Posterior cingulate gyrus (tissue), 11 donors: ENCODE data around the gene SCFD2.
"Not testable (repeated sequence)": the region's sequence is repeated elsewhere in the genome, so short reads cannot be mapped to it uniquely, and the experiment has no call there.

Source experiments
- DNase-seq, 10 donors: peaks; one replicate each; pipeline versions ENCODE4 v3.0.0 to v3.0.0-alpha.2; 2020 to 2021; ENCODE audit warnings: mixed read lengths in 3 of 10
- intact Hi-C: fragments of 100-400 bp; cut with DNase I; formaldehyde crosslinking; loops from one replicate; pipeline ENCODE4 v1.15.1; 2023

SCFD2 gene

DNA sequence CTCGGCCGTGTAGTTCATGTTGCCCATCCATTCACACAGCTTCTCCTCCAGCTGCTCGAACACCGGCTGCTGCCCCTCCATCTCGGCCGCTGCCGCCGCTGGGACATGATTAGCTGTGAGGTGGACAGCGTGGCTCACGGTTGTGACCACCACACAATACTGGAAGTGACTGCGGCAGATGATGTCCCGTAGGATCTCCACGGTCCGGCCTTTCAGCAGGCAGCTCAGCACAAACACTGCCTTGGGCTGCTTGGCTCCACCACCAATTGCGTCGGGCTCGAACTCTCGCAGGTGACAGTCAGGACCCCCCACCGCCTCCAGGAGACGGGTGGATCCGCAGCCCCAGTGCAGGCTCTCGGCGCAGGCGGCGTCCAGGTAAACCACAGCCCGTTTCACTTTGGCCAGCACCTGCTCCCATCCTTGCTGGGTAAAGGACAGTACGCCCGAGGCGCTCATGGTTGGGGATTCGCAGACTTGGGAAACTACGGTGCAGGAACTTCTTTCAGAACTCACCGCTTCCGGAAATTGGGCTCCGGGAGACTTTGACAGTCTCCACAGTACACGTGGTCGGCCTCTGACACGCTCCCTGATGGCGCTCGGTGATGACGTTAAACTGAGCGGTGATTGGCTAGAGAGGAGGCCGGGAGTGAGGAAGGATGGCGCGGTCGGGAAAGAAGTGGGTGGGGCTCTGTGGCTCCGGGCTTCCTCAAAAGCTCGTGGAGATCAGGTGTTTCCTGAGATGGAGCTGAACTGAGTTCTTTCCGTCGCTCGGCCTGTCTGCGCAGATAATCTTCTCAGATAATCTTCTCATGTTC is at the start of gene SCFD2:
Gene SCFD2 (minus strand): TSS at position 576 of the 815 bp plus-strand sequence.
- intact Hi-C loops: loop anchor here (1.0 kb wide), 1 partner anchor 12 kb away; the partner anchor contains the start of gene FIP1L1
- DNase-seq: peak; percentile 96 to 100 (median 99)

DNA sequence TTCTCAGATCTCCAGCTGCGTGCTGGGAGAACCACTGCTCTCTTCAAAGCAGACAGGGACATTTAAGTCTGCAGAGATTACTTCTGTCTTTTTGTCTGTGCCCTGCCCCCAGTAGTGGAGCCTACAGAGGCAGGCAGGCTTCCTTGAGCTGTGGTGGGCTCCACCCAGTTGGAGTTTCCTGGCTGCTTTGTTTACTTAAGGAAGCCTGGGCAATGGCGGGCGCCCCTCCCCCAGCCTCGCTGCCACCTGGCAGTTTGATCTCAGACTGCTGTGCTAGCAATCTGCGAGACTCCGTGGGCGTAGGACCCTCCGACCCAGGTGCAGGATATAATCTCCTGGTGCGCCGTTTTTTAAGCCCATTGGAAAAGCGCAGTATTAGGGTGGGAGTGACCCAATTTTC is 43.6 kb upstream of the SCFD2 start:
- DNase-seq, intact Hi-C loops: not testable (repeated sequence)

- intact Hi-C loops: no loop called here
- DNase-seq: no peak
Observed at GRCh38 chr4:53380221-53380620, 14.4 kb upstream of the SCFD2 start.

GRCh38 chr4:53378171-53378482 is 12.3 kb upstream of the SCFD2 start:
- intact Hi-C loops: no loop called here
- DNase-seq: no peak

DNA sequence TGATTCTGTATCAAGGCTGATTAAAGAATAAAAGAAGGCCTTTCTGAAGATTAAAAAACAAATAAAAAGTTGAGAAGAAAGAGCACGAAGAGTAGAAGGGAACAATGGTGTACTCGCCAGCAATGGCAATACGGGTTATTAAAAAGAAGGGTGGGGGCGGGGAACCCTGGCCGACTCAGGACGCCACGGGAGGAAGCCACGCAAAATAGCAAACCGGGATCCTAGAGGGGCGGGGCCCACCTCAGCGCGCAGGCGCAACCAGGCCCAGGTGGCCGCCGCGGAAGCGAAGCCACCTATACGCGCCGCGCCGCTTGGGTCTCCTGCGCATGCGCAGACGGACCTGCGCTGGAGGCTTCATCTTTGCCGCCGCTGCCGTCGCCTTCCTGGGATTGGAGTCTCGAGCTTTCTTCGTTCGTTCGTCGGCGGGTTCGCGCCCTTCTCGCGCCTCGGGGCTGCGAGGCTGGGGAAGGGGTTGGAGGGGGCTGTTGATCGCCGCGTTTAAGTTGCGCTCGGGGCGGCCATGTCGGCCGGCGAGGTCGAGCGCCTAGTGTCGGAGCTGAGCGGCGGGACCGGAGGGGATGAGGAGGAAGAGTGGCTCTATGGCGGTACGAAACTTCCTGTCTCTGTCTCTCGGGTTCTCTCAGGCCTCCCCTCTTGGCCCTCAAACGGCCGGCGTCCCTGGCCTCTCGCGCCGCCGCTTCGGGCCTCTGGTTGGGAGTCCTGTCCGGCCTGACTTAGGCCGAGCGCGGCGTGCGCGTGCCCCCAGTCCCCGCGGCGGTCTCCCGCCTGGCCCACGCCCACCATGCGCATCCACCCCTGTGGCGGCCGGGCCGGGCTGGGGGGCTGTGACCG is 11.7 kb upstream of the SCFD2 start, which contains the start of gene FIP1L1:
Gene FIP1L1 (plus strand): TSS at position 323 of the 852 bp plus-strand sequence. CDS start 198 bp downstream, at position 521.
- DNase-seq: peak; percentile 82 to 98 (median 90)
- intact Hi-C loops: loop anchor here (1.0 kb wide), 1 partner anchor 11 kb away; the partner anchor contains the start of gene SCFD2

- intact Hi-C loops: loop anchor here (1.0 kb wide), 1 partner anchor 11 kb away; the partner anchor contains the start of gene SCFD2
Observed at GRCh38 chr4:53376900-53377299, 11.0 kb upstream of the SCFD2 start.

DNA sequence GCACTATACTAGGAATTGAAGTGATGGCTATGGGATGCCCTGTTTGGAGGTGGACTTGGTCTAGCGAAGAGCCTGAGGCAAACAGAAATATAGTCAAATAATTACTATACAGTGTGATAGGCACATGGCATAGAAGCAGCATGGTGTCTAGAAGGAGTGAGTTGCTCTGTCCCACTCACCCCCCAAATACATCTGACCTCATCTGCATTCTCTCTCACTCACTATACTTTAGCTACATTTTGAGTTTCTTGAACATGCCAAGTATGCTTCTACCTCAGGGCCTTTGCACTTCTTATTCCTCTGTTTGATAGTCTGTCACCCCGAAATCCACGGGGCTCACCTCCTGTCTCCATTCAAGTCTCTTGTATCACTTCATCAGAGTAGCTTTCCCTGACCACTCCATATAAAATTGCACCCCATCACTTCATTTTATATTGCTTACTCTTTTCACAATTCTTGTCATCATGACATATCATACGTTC is 9.0 kb upstream of the SCFD2 start:
- intact Hi-C loops: no loop called here
- DNase-seq: no peak

More at GRCh38 chr4:53376900-53377299, 11.0 kb upstream of the SCFD2 start:
- no peak for DNase-seq

GRCh38 chr4:53371843-53372521 is 6.1 kb upstream of the SCFD2 start:
- intact Hi-C loops: no loop called here
- DNase-seq: no peak

- intact Hi-C loops: no loop called here
Observed at GRCh38 chr4:53371049-53371448, 5.2 kb upstream of the SCFD2 start.

GRCh38 chr4:53367721-53368120 is 1.9 kb upstream of the SCFD2 start:
- DNase-seq: no peak
- intact Hi-C loops: no loop called here

More at GRCh38 chr4:53371049-53371448, 5.2 kb upstream of the SCFD2 start:
- DNase-seq: no peak

DNA sequence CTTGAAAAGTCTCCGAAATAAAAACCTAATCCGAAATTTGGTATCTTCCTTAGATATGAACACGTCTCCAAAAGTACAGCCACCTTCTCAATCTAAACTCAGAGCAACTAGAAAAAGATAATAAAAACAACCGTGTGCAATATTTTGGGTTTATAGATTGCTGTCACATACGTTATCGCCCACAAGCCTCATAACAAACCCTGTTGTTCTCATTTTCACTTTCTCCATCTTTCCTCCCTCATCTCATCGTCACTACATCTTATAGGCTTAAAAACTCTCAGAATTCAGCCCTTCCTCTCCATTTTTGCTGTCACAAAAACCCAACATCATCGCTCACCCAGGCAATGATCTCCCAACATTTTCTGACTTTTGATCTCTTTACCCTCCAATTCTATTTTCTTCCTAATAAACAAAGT is 448 bp upstream of the SCFD2 start:
- no peak for DNase-seq
- intact Hi-C loops: loop anchor here (1.0 kb wide), 1 partner anchor 11 kb away; the partner anchor contains the start of gene FIP1L1

DNA sequence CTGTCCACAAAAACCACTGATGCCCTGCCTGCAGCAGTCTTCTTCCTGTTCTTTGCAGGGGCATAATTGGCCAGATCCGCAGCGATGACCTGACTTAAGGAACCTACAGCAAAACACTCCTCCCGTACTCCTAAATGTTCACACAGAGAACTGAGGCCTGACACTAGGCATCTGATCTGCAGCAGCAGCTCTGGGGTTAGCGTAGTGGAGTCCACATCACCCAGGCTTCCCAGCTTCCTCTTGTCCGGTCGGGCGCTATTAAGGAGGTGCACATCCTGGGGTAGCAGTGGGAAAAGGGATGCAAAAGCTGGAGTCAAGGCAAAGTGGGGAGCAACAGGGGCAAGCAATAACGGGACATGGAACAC is 758 bp downstream of the SCFD2 start:
- intact Hi-C loops: no loop called here

GRCh38 chr4:53364624-53365023 is 1.2 kb downstream of the SCFD2 start:
- no peak for DNase-seq
- intact Hi-C loops: no loop called here

More for the DNA sequence above, 758 bp downstream of the SCFD2 start:
- no peak for DNase-seq

GRCh38 chr4:53362093-53362492 is 3.8 kb downstream of the SCFD2 start:
- intact Hi-C loops: no loop called here
- no peak for DNase-seq

DNA sequence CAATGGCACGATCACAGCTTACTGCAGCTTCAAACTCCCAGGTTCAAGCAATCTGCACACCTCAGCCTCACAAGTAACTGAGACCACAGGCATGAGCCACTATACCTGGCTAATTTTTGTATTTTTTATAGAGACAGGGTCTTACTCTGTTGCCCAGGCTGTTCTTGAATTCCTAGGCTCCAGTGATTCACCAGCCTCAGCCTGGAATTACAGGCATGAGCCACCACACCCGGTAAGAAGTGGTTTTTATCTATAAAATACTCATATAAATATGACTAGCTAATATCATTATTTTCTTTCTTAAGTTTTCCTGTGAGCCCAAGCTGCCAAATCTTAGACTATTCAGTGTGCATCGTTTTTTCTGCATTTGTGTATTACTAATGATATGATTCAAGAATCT is 4.4 kb downstream of the SCFD2 start:
- intact Hi-C loops: no loop called here
- no peak for DNase-seq

GRCh38 chr4:53355930-53356521 is 9.8 kb downstream of the SCFD2 start:
- no peak for DNase-seq
- intact Hi-C loops: no loop called here

DNA sequence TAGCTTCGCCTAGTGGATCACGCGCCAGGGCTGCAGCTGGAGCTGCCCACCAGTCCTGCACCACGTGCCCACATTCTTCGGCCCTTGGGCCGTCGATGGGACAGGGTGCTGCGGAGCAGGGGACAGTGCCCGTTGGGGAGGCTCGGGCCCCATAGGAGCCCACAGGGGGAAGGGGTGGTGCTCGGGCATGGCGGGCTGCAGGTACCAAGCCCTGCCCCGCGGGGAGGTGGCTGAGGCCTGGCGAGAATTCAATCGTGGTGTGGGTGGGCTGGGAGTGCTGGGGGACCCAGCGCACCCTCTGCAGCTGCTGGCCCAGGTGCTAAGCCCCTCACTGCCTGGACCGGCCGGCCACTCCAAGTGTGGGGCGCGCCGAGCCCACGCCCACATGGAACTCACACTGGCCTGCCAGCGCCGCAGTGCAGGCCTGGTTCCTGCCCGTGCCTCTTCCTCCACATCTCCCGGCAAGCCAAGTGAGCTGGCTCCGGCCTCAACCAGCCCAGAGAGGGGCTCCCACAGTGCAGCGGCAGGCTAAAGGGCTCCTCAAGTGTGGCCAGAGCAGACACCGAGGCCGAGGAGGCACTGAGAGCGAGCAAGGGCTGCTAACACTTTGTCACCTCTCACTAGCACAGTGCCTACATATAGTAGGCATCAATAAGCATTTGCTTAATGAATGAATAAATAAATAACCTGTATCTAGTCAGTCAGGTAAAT is 11.7 kb downstream of the SCFD2 start:
- DNase-seq: no peak
- intact Hi-C loops: no loop called here

GRCh38 chr4:53349091-53349491 is 16.8 kb downstream of the SCFD2 start:
- intact Hi-C loops: no loop called here
- no peak for DNase-seq

- DNase-seq: no peak
Observed at GRCh38 chr4:53348046-53348445, 17.8 kb downstream of the SCFD2 start.

More at GRCh38 chr4:53348046-53348445, 17.8 kb downstream of the SCFD2 start:
- intact Hi-C loops: no loop called here
